Amniotic stem cell (primary cell): ENCODE results near the gene IGFL2.
A peak's percentile ranks its signal among the peaks of the same experiment; 100 is the strongest.
"Not testable (repeated sequence)": the region's sequence is repeated elsewhere in the genome, so short reads cannot be mapped to it uniquely, and the experiment has no call there.

Experiments
- DNase-seq: peaks from one replicate; lab custom pipeline; 2025; lab: John Stamatoyannopoulos, UW

The IGFL2 gene

GRCh38 chr19:46189971-46190888 is 42.2 kb downstream of the IGFL2 start:
- no peak for DNase-seq

- DNase-seq: no peak
Measured at GRCh38 chr19:46191356-46191755, 43.3 kb downstream of the IGFL2 start.

GRCh38 chr19:46191972-46192371 is 43.9 kb downstream of the IGFL2 start:
- DNase-seq: no peak

GRCh38 chr19:46192626-46192991 is 44.6 kb downstream of the IGFL2 start:
- not testable (repeated sequence) for DNase-seq

GRCh38 chr19:46192992-46193650 is 45.1 kb downstream of the IGFL2 start:
- peak; percentile 29 for DNase-seq

- DNase-seq: no peak
Measured at GRCh38 chr19:46193678-46194077, 45.6 kb downstream of the IGFL2 start.

GRCh38 chr19:46195104-46195503 is 47.1 kb downstream of the IGFL2 start:
- no peak for DNase-seq

- DNase-seq: not testable (repeated sequence)
Measured at GRCh38 chr19:46195919-46196318, 47.9 kb downstream of the IGFL2 start.

- DNase-seq: no peak
Measured at GRCh38 chr19:46196410-46197124, 48.5 kb downstream of the IGFL2 start.

- no peak for DNase-seq
Measured at GRCh38 chr19:46197314-46198070, 49.5 kb downstream of the IGFL2 start.

- DNase-seq: no peak
Measured at GRCh38 chr19:46198756-46199155, 50.7 kb downstream of the IGFL2 start.

- no peak for DNase-seq
Measured at GRCh38 chr19:46201454-46202310, 53.6 kb downstream of the IGFL2 start.

GRCh38 chr19:46202426-46202825 is 54.4 kb downstream of the IGFL2 start:
- no peak for DNase-seq

GRCh38 chr19:46202872-46203860 is 55.1 kb downstream of the IGFL2 start:
- no peak for DNase-seq

- no peak for DNase-seq
Measured at GRCh38 chr19:46204008-46204407, 56.0 kb downstream of the IGFL2 start.

- DNase-seq: no peak
Measured at GRCh38 chr19:46205183-46205984, 57.3 kb downstream of the IGFL2 start.

GRCh38 chr19:46206176-46206575 is 58.1 kb downstream of the IGFL2 start:
- DNase-seq: no peak

GRCh38 chr19:46206682-46207081 is 58.6 kb downstream of the IGFL2 start:
- no peak for DNase-seq

GRCh38 chr19:46207858-46208257 is 59.8 kb downstream of the IGFL2 start:
- DNase-seq: not testable (repeated sequence)
